ENCODE results near the gene PEX11A.

GRCh38 chr15:89672221-89673164 is 18.1 kb downstream of the PEX11A start:
- TF ChIP-seq, protein P1, sequence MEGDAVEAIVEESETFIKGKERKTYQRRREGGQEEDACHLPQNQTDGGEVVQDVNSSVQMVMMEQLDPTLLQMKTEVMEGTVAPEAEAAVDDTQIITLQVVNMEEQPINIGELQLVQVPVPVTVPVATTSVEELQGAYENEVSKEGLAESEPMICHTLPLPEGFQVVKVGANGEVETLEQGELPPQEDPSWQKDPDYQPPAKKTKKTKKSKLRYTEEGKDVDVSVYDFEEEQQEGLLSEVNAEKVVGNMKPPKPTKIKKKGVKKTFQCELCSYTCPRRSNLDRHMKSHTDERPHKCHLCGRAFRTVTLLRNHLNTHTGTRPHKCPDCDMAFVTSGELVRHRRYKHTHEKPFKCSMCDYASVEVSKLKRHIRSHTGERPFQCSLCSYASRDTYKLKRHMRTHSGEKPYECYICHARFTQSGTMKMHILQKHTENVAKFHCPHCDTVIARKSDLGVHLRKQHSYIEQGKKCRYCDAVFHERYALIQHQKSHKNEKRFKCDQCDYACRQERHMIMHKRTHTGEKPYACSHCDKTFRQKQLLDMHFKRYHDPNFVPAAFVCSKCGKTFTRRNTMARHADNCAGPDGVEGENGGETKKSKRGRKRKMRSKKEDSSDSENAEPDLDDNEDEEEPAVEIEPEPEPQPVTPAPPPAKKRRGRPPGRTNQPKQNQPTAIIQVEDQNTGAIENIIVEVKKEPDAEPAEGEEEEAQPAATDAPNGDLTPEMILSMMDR (IDR thresholded peaks at IDR 0.05): no peak
- no peak for TF ChIP-seq POLR2AphosphoS5 (IDR thresholded peaks at IDR 0.05)
- TF ChIP-seq POLR2A (IDR thresholded peaks at IDR 0.05): no peak
- no peak for TF ChIP-seq EP300 (IDR thresholded peaks at IDR 0.05)
